Measurements from ENCODE around the gene MRTFA.
"Not testable (repeated sequence)": the region's sequence is repeated elsewhere in the genome, so short reads cannot be mapped to it uniquely, and the experiment has no call there.

GRCh38 chr22:40530391-40530790 lies 106.1 kb downstream of the MRTFA start:
- not testable (repeated sequence) for TF ChIP-seq CTCF, POLR2A (IDR thresholded peaks at IDR 0.05)

Measured in right lobe of liver (tissue), 4 donors.